ENCODE data around the gene WDTC1. TPM values are rescaled to one million over a fixed set of nuclear protein-coding genes. Genes with fewer than 3 reads are reported as not detected.

WDTC1 gene
- total RNA-seq, 1 experiment from 2014 or later = 23.7 TPM

DNA sequence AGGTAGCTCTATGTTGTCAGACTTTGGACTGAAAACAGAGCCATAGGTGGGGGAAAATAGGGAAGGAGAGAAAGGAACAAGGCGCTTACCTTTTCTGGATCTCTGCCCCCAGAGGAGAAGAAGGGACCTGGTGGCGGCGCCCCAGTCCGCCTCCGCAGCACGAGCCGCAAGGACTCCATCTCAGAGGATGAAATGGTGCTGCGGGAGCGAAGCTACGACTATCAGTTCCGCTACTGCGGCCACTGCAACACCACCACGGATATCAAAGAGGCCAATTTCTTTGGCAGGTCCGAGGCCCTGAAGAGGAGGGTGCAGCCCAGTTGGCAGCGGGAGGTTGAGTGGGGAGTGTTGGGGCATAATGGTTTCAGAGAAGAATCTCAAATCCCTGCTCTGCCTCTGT lies 69.1 kb downstream of the WDTC1 start:
- Histone ChIP-seq H3K4me3 (ENCODE audit: low read length) (no peak overlapping the region), H3K4me2 (ENCODE audit: low read length) (no peak overlapping the region), H4K20me1 (ENCODE audit: low read length) (no peaks in the 10 kb centered on the region), H3K9me2 (replicated peaks; ENCODE audit: low read length) (no peaks in the 10 kb centered on the region), H3K27ac (ENCODE audit: low read length) (no peak overlapping the region), H3K4me1 (ENCODE audit: insufficient read depth, low read length) (peaks cover 21% of the 10 kb centered on the region), H3K36me3 (ENCODE audit: low read depth, low read length) (no peaks in the 10 kb centered on the region), H3K9me3 (ENCODE audit: low read length) (no peaks in the 10 kb centered on the region), H3K27me3 (ENCODE audit: low read length) (no peaks in the 10 kb centered on the region), H3K9ac (ENCODE audit: low read length) (no peak overlapping the region), H3F3A (ENCODE audit: low read length, unreplicated experiment) (no peaks in the 10 kb centered on the region), H2AFZ (ENCODE audit: low read length) (no peak overlapping the region), H3K79me2 (ENCODE audit: low read length) (no peaks in the 10 kb centered on the region)
- TF ChIP-seq EZH2phosphoT487 (IDR thresholded peaks at IDR 0.05; ENCODE audit: borderline replicate concordance, low read length) (no peak), EZH2 (IDR thresholded peaks at IDR 0.05; ENCODE audit: low read length, unreplicated experiment) (no peak)
- TF ChIP-seq, protein P1, sequence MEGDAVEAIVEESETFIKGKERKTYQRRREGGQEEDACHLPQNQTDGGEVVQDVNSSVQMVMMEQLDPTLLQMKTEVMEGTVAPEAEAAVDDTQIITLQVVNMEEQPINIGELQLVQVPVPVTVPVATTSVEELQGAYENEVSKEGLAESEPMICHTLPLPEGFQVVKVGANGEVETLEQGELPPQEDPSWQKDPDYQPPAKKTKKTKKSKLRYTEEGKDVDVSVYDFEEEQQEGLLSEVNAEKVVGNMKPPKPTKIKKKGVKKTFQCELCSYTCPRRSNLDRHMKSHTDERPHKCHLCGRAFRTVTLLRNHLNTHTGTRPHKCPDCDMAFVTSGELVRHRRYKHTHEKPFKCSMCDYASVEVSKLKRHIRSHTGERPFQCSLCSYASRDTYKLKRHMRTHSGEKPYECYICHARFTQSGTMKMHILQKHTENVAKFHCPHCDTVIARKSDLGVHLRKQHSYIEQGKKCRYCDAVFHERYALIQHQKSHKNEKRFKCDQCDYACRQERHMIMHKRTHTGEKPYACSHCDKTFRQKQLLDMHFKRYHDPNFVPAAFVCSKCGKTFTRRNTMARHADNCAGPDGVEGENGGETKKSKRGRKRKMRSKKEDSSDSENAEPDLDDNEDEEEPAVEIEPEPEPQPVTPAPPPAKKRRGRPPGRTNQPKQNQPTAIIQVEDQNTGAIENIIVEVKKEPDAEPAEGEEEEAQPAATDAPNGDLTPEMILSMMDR (conservative IDR thresholded peaks at IDR 0.05; ENCODE audit: low read depth, low read length) = no peak
- ATAC-seq (no peak), DNase-seq (no peak)
- BruUV-seq (replicated peaks) = no TSS peak
- ChIA-PET CTCF (no interaction called here), POLR2A (ENCODE audit: unreplicated experiment) (no interaction called here)
- intact Hi-C loops (cut with micrococcal nuclease) = loop anchor here (5.0 to 10.0 kb wide), 2 partner anchors 39 to 301 kb away; partner anchors contain the start of genes AHDC1 and SYTL1

DNA sequence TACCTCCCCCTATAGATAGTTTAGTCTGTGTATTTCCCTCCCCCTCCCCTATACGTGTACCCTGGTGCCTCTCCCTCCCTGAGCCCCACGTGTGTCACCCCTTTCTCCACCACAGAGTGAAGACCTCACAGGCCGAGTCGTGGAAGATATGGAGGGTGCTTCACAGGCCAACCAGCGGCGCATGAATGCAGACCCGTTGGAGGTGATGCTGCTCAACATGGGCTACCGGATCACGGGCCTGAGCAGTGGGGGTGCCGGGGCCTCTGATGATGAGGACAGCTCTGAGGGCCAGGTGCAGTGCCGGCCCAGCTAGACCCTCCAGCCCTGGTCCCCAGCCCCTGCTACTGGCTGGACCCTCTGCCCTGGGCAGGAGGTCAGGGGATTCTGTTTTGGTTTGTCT lies 71.6 kb downstream of the WDTC1 start:
- DNase-seq = no peak
- intact Hi-C loops (cut with micrococcal nuclease) = loop anchor here (10.0 kb wide), 1 partner anchor 299 kb away; the partner anchor contains the start of gene AHDC1

DNA sequence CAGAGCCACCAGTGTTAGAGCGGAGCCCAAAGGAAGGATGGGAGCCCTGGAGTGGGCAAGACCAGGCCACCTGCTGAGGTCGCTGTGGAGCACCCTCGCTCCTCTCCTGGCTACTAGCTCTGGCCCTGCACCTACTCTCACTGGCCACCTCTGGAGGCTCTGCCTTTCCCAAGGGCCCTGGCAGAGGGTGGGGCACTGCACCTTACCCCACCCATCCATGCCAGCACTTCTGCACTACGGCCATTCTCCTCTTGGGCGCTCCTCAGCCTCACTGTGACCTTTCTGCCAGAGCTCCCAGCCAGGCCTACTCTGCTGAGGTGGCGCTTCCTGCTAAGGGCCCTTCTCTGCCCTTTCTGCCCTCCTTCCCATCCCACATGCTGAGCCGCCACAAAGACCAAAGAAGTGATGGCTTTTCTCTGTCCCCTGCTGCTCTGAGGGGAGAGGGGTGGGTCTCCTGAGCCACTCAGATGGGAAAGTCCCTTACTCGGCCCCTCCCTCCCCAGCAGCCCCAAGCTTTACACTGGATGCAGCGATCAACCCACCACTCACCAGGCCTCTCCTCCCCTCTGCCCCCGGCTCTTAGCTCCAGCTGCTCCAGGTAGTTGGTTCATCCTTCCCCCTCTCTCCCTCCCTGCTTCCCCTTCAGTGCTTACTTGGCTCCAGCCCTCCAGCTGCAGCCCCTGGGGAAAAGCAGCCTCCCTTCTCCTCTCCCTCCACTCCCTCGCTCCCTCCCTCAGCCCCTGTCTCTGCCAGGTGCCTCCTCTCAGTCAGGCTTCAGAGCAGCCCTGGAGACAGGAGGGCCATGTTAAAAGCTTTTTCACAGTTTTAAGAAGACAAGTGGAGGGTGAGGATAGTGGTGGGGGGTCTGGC lies 72.7 kb downstream of the WDTC1 start:
- no peak overlapping the region for H2AFZ ChIP-seq (ENCODE audit: low read length)
- H3K4me1 ChIP-seq (ENCODE audit: insufficient read depth, low read length) = no peaks in the 10 kb centered on the region
- H3K9me2 ChIP-seq (replicated peaks; ENCODE audit: low read length) = no peaks in the 10 kb centered on the region
- H3K27me3 ChIP-seq (ENCODE audit: low read length) = no peaks in the 10 kb centered on the region
- no peaks in the 10 kb centered on the region for H3F3A ChIP-seq (ENCODE audit: low read length, unreplicated experiment)
- no peaks in the 10 kb centered on the region for H3K9me3 ChIP-seq (ENCODE audit: low read length)
- no peak overlapping the region for H3K4me3 ChIP-seq (ENCODE audit: low read length)
- intact Hi-C loops (cut with micrococcal nuclease) = loop anchor here (10.0 kb wide), 1 partner anchor 298 kb away; the partner anchor contains the start of gene AHDC1
- H3K9ac ChIP-seq (ENCODE audit: low read length) = no peak overlapping the region
- ChIA-PET CTCF (interaction anchor here (0.5 to 0.6 kb wide), 2 partner anchors 55 to 70 kb away, joined by 3 to 5 read pairs; no protein-coding TSS in a partner anchor), POLR2A (ENCODE audit: unreplicated experiment) (no interaction called here)
- H3K79me2 ChIP-seq (ENCODE audit: low read length) = no peaks in the 10 kb centered on the region
- TF ChIP-seq, protein P1 (conservative IDR thresholded peaks at IDR 0.05; ENCODE audit: low read depth, low read length) = peak; percentile 33; the same call in 1 of the 2 replicates
- no peak for TF ChIP-seq EZH2 (IDR thresholded peaks at IDR 0.05; ENCODE audit: low read length, unreplicated experiment)
- no peaks in the 10 kb centered on the region for H3K36me3 ChIP-seq (ENCODE audit: low read depth, low read length)
- H3K27ac ChIP-seq (ENCODE audit: low read length) = no peak overlapping the region
- no peaks in the 10 kb centered on the region for H4K20me1 ChIP-seq (ENCODE audit: low read length)
- DNase-seq (peak; percentile 9), ATAC-seq (peak; percentile 37)
- no peak overlapping the region for H3K4me2 ChIP-seq (ENCODE audit: low read length)
- BruUV-seq (replicated peaks) = no TSS peak

More for the DNA sequence above, 71.6 kb downstream of the WDTC1 start:
- H3K27me3 ChIP-seq (ENCODE audit: low read length) = no peaks in the 10 kb centered on the region
- BruUV-seq (replicated peaks) = no TSS peak
- H2AFZ ChIP-seq (ENCODE audit: low read length) = no peak overlapping the region
- ATAC-seq = no peak
- no peaks in the 10 kb centered on the region for H3K9me2 ChIP-seq (replicated peaks; ENCODE audit: low read length)
- H3K27ac ChIP-seq (ENCODE audit: low read length) = no peak overlapping the region
- no peak overlapping the region for H3K9ac ChIP-seq (ENCODE audit: low read length)
- no peaks in the 10 kb centered on the region for H3F3A ChIP-seq (ENCODE audit: low read length, unreplicated experiment)
- H3K9me3 ChIP-seq (ENCODE audit: low read length) = no peaks in the 10 kb centered on the region
- H4K20me1 ChIP-seq (ENCODE audit: low read length) = no peaks in the 10 kb centered on the region
- POLR2A ChIA-PET (ENCODE audit: unreplicated experiment) = no interaction called here
- no peaks in the 10 kb centered on the region for H3K36me3 ChIP-seq (ENCODE audit: low read depth, low read length)
- no peak for TF ChIP-seq EZH2phosphoT487 (IDR thresholded peaks at IDR 0.05; ENCODE audit: borderline replicate concordance, low read length)
- no peak for TF ChIP-seq EZH2 (IDR thresholded peaks at IDR 0.05; ENCODE audit: low read length, unreplicated experiment)
- H3K79me2 ChIP-seq (ENCODE audit: low read length) = no peaks in the 10 kb centered on the region
- CTCF ChIA-PET = no interaction called here
- H3K4me3 ChIP-seq (ENCODE audit: low read length) = no peak overlapping the region
- H3K4me2 ChIP-seq (ENCODE audit: low read length) = no peak overlapping the region
- H3K4me1 ChIP-seq (ENCODE audit: insufficient read depth, low read length) = no peaks in the 10 kb centered on the region; the same call in 1 of the 2 replicates
